ENCODE measurements around the gene FILIP1.

FILIP1 gene

GRCh38 chr6:75344021-75344420 is 149.6 kb downstream of the FILIP1 start:
- no peak for DNase-seq (ENCODE audit: low read depth in 4 of 4, low spot score in 1 of 4)

- no peak for DNase-seq (ENCODE audit: low read depth in 4 of 4, low spot score in 1 of 4)
These were observed 155.6 kb downstream of the FILIP1 start for GRCh38 chr6:75337835-75338580.

GRCh38 chr6:75334266-75335040 is 159.1 kb downstream of the FILIP1 start:
- no peak for DNase-seq (ENCODE audit: low read depth in 4 of 4, low spot score in 1 of 4)

- no peak for DNase-seq (ENCODE audit: low read depth in 4 of 4, low spot score in 1 of 4)
These were observed 159.9 kb downstream of the FILIP1 start for GRCh38 chr6:75333676-75334200.

GRCh38 chr6:75331151-75331550 is 162.4 kb downstream of the FILIP1 start:
- no peak for DNase-seq (ENCODE audit: low read depth in 4 of 4, low spot score in 1 of 4)

- no peak for DNase-seq (ENCODE audit: low read depth in 4 of 4, low spot score in 1 of 4)
These were observed 163.9 kb downstream of the FILIP1 start for GRCh38 chr6:75329703-75330102.

- DNase-seq (ENCODE audit: low read depth in 4 of 4, low spot score in 1 of 4) = no peak
These were observed 165.8 kb downstream of the FILIP1 start for GRCh38 chr6:75327807-75328206.

GRCh38 chr6:75326557-75327258 is 166.9 kb downstream of the FILIP1 start:
- no peak for DNase-seq (ENCODE audit: low read depth in 4 of 4, low spot score in 1 of 4)

- DNase-seq (ENCODE audit: low read depth in 4 of 4, low spot score in 1 of 4) = no peak
These were observed 174.7 kb downstream of the FILIP1 start for GRCh38 chr6:75318900-75319299.

- DNase-seq (ENCODE audit: low read depth in 4 of 4, low spot score in 1 of 4) = no peak
These were observed 175.9 kb downstream of the FILIP1 start for GRCh38 chr6:75317503-75318206.

GRCh38 chr6:75315978-75316377 is 177.6 kb downstream of the FILIP1 start:
- DNase-seq (ENCODE audit: low read depth in 4 of 4, low spot score in 1 of 4) = no peak

GRCh38 chr6:75308250-75308988 is 185.2 kb downstream of the FILIP1 start:
- DNase-seq (ENCODE audit: low read depth in 4 of 4, low spot score in 1 of 4) = no peak

GRCh38 chr6:75307364-75308004 is 186.1 kb downstream of the FILIP1 start:
- no peak for DNase-seq (ENCODE audit: low read depth in 4 of 4, low spot score in 1 of 4)

- no peak for DNase-seq (ENCODE audit: low read depth in 4 of 4, low spot score in 1 of 4)
These were observed 187.5 kb downstream of the FILIP1 start for GRCh38 chr6:75306064-75306463.

- DNase-seq (ENCODE audit: low read depth in 4 of 4, low spot score in 1 of 4) = no peak
These were observed 188.0 kb downstream of the FILIP1 start for GRCh38 chr6:75305573-75305972.

GRCh38 chr6:75302280-75302679 is 191.3 kb downstream of the FILIP1 start:
- no peak for DNase-seq (ENCODE audit: low read depth in 4 of 4, low spot score in 1 of 4)

GRCh38 chr6:75301537-75301936 is 192.1 kb downstream of the FILIP1 start:
- DNase-seq (ENCODE audit: low read depth in 4 of 4, low spot score in 1 of 4) = no peak

GRCh38 chr6:75301088-75301487 is 192.5 kb downstream of the FILIP1 start:
- no peak for DNase-seq (ENCODE audit: low read depth in 4 of 4, low spot score in 1 of 4)

GRCh38 chr6:75300531-75300855 is 193.1 kb downstream of the FILIP1 start:
- DNase-seq (ENCODE audit: low read depth in 4 of 4, low spot score in 1 of 4) = no peak
